HCT116 (cell line): Measurements from ENCODE around the gene THAP8.

Source experiments
- EZH2 ChIP-seq: fragments of 200-600 bp; sonication (generic); IDR thresholded peaks from 2 replicates; pipeline ENCODE4 v1.6.1; 2017; ENCODE audit warnings: antibody characterized with exemption, mixed run types
- EZH2phosphoT487 ChIP-seq: fragments of 200-600 bp; IDR thresholded peaks from 2 replicates; pipeline ENCODE4 v1.6.1; 2018; ENCODE audit warnings: antibody characterized with exemption, borderline replicate concordance
- MAX ChIP-seq: IDR thresholded peaks from 2 replicates; pipeline ENCODE4 v1.6.1; 2012
- POLR2A ChIP-seq: IDR thresholded peaks from 2 replicates; pipeline ENCODE4 v1.7.0; 2011; ENCODE audit warnings: borderline replicate concordance; ENCODE audit not compliant: insufficient read depth, insufficient read length; ENCODE audit errors: extremely low read depth
- POLR2AphosphoS5 ChIP-seq: IDR thresholded peaks from 2 replicates; pipeline ENCODE4 v1.6.1; 2011; ENCODE audit warnings: mild to moderate bottlenecking, low read depth, low read length, moderate library complexity
- REST ChIP-seq: IDR thresholded peaks from 2 replicates; pipeline ENCODE4 v1.6.1; 2012; ENCODE audit warnings: low read depth
- SIN3A ChIP-seq: IDR thresholded peaks from 2 replicates; pipeline ENCODE4 v1.6.1; 2012; ENCODE audit warnings: low read depth
- SP1 ChIP-seq: IDR thresholded peaks from 2 replicates; pipeline ENCODE4 v1.6.1; 2012; ENCODE audit warnings: low read depth
- TF ChIP-seq, protein P1 (sequence below), 3 experiments: fragments of 200-600 bp in 1 of 3; sonication (generic) in 1 of 3; IDR thresholded peaks in 2 of 3; conservative IDR thresholded peaks in 1 of 3; 2 replicates each; pipeline ENCODE4 v1.5.1; 2012 to 2017; ENCODE audit warnings: low read depth in 2 of 3, low read length in 2 of 3, antibody characterized with exemption in 1 of 3, borderline replicate concordance in 1 of 3, control low read depth in 1 of 3, mild to moderate bottlenecking in 1 of 3, mixed read lengths in 1 of 3, mixed run types in 1 of 3, moderate library complexity in 1 of 3; ENCODE audit not compliant: insufficient read depth in 1 of 3

- TF ChIP-seq EZH2phosphoT487: no peak
- TF ChIP-seq EZH2: no peak
- TF ChIP-seq POLR2AphosphoS5: no peak
- TF ChIP-seq, protein P1, sequence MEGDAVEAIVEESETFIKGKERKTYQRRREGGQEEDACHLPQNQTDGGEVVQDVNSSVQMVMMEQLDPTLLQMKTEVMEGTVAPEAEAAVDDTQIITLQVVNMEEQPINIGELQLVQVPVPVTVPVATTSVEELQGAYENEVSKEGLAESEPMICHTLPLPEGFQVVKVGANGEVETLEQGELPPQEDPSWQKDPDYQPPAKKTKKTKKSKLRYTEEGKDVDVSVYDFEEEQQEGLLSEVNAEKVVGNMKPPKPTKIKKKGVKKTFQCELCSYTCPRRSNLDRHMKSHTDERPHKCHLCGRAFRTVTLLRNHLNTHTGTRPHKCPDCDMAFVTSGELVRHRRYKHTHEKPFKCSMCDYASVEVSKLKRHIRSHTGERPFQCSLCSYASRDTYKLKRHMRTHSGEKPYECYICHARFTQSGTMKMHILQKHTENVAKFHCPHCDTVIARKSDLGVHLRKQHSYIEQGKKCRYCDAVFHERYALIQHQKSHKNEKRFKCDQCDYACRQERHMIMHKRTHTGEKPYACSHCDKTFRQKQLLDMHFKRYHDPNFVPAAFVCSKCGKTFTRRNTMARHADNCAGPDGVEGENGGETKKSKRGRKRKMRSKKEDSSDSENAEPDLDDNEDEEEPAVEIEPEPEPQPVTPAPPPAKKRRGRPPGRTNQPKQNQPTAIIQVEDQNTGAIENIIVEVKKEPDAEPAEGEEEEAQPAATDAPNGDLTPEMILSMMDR (IDR thresholded peaks at IDR 0.05 in 2 of 3, conservative IDR thresholded peaks at IDR 0.05 in 1 of 3; ENCODE audit: borderline replicate concordance in 1 of 3, insufficient read depth in 1 of 3, low read depth in 2 of 3, low read length in 2 of 3): no peak
- TF ChIP-seq POLR2A: no peak
- TF ChIP-seq SIN3A: no peak
- no peak for TF ChIP-seq SP1
- TF ChIP-seq REST: no peak
- no peak for TF ChIP-seq MAX
Measured at GRCh38 chr19:36040495-36040894, 13.6 kb downstream of the THAP8 start.
